Iris pigment epithelial cell (primary cell): ENCODE measurements around the gene NAT8.
"Not testable (repeated sequence)": the region's sequence is repeated elsewhere in the genome, so short reads cannot be mapped to it uniquely, and the experiment has no call there.

Source experiments
- DNase-seq: peaks from one replicate; pipeline ENCODE4 v3.0.0-alpha.2; 2011; ENCODE audit warnings: low read depth

NAT8 gene, protein sequence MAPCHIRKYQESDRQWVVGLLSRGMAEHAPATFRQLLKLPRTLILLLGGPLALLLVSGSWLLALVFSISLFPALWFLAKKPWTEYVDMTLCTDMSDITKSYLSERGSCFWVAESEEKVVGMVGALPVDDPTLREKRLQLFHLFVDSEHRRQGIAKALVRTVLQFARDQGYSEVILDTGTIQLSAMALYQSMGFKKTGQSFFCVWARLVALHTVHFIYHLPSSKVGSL

DNA sequence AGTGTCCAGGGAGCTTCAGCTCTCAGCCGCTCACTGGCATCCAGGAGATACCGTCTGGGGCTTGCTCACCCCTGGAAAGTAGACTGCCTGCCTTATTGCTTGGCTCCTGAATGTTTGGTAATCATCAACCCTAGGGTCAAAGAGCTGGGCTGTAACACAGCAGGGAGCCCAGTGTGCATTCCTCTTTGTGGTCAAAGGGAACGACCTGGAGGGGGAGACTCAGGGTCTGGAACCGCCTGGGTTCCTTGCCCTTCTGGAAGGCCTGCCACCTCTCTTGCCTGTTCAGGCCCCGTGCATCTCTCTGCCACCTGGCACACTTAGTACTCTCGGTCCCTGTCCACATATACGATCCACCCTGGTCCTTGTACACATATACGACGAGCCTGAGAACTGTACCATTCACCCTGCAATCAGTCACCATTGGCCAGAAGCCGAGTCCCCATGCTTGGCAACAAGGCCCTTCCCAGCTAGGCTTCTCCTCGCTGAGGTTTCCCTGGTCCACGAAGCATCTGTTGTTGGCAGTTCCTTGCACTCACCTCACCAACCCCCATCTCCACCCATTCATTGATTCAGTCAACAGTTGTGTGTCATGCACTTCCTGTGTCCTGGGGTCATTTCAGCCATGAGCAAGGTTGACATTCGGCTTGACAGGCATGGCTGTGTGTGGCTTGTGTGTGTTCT lies at the start of gene NAT8:
Gene NAT8 (minus strand): TSS at position 85 of the 681 bp plus-strand sequence. CDS start 794 bp downstream, outside the sequence.
- DNase-seq: no peak

DNA sequence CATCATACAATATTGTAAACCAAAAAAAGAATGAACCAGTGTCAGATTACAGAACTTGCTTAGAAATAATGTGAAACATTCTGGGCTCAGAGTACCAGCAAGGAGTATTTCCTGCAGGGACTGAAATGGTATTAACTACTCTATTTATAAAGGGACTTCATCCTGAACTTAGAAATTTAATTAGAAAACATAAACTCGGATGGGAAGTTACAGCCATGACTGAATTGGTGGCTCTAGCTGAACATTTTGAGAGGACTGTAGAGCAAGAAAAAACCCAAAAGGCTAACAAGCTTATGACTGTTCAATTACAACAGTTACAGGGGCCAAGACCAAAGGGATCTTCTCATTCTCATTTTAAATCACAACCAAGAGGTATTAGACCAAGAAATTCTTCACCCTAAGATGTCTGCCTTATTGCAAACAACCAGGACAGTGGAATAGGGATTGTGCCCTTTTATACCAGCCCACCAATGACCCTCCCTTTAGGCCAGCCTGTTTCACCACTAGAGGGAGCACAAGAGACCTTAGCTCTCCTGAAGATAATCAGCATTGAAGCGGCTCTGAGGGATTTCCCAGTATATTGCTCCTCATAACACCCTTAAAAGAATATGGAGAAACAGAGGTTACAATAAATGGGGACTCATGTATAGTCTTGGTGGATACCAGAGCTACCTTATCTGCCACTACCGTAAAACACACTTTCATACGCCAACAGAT lies 48.3 kb upstream of the NAT8 start:
- DNase-seq: peak; percentile 16

DNA sequence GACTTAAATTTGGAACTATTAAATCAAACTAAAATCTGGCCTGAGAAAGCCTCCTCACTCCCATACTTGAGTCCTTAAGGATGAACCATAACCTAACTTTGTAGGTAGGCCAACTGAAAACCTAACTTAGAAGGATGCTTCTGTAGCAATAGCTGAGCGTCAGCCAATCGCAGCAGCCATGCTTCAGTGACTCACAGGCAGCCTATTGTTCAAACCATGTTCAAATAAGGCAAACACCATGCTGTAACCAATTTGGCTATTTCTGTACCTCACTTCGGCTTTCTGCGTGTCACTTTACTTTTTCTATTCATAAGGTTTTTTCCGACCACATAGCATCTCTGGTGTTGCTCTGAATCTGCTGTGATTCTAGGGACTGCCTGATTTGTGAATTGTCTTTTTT lies 46.3 kb upstream of the NAT8 start:
- not testable (repeated sequence) for DNase-seq

DNA sequence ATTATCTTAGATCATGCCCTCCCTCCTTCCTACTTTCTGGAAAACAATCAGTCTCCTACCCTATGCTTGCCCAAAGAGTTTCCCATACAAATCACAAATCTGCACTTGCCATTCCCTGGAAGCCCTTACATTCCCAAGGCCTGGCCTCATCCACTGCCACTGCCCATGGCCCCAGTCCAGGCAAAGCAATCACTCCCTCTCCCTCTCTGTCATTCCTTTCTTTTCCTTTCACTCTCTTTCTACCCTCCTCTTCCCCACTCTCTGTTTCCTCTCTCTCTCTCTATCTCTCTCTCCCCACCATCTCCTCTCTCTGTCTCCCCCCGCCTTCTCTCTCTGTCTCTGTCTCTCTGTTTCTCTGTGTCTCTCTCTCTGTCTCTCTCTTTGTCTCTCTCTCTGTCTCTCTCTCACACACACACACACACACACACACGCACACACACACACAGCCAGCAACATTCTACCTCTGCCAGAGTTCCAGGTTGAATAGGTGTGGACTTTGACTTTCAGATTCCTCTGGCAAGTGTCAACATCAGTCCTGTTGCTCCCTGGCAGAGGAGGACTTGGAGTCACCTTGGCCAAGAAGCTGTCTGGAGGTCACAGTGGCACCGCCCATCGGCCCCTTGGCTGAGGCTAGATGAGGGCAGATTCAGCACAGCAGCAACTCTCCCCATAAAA lies 43.7 kb upstream of the NAT8 start:
- DNase-seq: no peak

DNA sequence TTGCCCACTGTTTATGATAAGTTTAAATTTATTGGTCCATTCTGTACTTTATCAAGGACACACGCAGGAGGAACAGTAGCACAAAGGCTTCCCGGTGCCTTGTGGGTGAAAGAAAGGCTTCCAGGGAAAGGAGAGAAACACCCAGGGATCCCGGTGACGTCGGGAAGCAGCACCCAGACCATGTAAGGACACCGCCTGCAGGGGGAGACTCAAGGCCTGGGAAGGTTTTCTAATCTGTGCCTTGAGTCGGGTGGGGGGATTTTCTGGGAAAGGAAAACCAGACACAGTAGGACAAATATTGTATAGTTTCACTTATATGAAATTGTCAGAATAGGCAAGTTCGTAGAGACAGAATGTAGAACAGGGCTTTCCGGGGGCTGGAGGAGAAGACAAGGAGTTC lies 42.7 kb upstream of the NAT8 start:
- DNase-seq: not testable (repeated sequence)

DNA sequence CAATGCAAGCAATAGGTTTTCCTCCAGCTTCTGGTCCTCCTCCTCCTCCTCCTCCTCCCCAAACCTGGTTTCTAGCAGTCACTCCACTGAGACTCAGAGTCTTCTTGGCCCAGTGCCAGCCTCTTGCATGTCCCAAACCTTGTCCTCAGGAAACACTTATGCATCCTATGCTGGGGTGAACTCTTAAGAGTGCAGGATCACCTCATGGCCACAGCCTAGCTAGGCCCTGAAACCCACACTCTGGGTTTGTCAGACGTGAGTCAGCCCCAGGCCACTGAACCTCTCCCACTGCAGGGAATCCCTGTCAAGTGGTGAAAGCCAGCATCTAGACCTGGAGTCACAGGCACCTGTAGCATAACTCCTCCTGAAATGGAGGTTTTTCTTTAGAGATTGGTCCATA lies 42.1 kb upstream of the NAT8 start:
- not testable (repeated sequence) for DNase-seq

DNA sequence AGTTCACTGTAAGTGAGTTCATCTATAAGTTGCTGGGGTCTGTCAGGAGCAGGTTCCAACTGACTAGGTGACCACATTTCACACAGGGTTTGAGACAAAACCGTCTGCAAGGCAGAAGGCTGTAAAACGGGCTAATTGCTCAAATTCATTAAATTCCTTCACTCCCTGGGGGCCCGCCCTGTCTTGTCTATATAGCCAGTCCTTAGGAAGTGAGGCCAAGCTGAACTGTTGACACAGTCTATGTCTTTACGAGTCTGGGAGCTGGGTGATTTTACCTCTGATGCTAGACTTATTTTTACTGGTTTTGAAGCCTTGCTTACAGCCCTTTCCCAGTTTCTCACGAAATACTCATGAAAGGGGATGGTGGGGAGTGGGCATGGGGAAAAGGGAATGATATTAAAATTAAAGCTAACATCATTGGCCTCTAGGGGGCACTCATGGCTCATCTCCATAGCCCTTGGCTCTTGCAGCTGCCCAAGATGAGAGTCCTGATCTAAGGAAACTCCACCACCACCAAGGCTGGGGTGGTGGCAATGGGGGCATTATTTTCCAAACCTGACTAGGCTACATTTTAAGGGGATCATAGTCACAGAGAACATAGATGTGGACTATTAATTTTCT lies 37.8 kb upstream of the NAT8 start:
- DNase-seq: not testable (repeated sequence)

DNA sequence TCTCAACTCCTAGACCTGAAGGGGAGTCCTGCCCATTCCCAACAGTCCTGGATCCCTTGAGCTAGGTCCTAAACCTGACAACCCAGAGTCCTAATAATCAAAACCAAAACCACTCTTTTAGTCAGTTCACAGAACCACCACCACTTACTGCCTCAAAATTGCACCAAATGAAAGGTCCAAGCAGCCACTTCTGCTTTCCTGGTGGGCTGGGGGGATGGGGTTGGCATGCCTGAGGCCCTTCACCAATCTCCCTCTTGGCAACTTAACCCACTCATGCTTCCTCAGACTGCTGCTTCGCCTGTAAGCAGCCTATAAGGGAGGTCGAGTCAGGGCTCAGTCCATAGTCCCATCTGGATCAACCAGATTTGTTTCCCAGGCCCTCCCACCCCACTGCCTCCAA lies 37.0 kb upstream of the NAT8 start:
- not testable (repeated sequence) for DNase-seq

DNA sequence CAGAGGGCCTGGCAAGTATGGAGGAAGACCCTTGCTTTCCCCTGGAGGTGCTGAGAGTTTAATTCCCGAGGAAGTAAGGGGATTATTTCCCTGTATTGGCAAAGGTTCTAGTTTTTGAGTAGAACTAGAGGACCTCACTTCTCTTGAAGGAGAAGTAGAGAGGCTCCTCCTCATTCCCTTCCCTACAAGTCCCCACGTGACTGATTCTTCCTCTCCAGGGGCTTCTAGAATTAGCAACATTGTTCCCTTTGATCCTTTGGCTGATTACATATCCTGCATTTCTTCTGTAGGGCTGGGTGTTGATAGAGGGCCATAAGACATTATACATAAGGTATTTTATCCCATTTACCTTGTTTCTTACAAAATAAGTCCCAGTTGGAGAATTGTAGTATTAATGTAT lies 35.8 kb upstream of the NAT8 start:
- not testable (repeated sequence) for DNase-seq

DNA sequence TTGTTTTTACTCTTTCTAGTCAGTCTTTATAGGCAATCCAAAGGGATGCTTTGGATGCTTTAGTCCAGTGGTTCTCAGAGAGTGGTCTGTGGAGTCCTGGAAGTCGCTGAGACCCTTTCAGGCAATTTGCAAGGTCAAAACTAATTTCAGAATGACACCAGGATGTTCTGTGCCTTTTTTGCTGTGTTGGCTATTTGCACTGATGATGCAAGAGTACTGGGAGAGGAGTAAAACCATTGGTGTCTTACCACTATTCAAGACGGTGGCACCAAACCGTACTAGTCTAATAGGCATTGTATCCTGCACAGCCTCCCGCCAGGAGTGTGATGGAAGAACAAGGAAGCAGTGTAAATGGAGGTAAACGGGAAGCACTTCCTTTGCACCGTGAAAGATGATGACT lies 34.0 kb upstream of the NAT8 start:
- DNase-seq: not testable (repeated sequence)

DNA sequence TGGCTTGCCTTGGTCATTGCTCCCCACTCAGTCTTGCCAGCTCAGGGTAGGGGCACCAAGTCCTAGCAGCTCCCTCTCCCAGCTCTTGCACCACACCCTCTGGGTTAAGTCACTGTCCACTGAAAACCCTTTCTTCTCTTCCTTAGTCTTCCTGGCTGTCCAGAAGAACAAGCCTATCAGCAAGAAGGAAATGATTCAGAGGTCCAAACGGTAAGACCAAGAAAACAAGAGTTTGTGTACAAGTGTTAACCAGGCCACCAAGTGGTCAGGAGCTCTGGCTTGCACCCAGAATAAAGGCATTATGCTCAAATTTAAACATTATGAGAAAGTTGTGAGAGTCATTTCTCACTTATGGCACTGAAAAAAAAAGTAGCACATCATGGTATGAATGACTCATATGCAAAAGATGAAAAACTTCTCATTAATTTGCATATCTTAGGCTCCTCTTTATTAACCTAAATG lies 32.5 kb upstream of the NAT8 start:
- peak; percentile 1 for DNase-seq

DNA sequence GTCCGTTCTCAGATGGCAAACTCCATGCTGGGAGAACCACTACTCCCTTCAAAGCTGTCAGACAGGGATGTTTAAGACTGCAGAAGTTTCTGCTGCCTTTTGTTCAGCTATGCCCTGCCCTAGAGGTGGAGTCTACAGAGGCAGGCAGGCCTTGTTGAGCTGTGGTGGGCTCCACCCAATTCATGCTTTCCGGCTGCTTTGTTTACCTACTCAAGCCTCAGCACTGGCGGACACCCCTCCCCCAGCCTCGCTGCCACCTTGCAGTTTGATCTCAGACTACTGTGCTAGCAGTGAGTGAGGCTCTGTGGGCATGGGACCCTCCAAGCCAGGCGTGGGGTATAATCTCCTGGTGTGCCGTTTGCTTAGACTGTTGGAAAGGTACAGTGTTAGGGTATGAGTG lies 27.8 kb upstream of the NAT8 start:
- not testable (repeated sequence) for DNase-seq

DNA sequence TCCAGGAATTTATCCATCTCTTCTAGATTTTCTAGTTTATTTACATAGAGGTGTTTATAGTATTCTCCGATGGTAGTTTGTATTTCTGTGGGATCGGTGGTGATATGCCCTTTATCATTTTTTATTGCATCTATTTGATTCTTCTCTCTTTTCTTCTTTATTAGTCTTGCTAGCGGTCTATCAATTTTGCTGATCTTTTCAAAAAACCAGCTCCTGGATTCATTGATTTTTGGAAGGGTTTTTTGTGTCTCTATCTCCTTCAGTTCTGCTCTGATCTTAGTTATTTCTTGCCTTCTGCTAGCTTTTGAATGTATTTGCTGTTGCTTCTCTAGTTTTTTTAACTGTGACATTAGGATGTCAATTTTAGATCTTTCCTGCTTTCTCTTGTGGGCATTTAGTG lies 25.0 kb upstream of the NAT8 start:
- DNase-seq: not testable (repeated sequence)

DNA sequence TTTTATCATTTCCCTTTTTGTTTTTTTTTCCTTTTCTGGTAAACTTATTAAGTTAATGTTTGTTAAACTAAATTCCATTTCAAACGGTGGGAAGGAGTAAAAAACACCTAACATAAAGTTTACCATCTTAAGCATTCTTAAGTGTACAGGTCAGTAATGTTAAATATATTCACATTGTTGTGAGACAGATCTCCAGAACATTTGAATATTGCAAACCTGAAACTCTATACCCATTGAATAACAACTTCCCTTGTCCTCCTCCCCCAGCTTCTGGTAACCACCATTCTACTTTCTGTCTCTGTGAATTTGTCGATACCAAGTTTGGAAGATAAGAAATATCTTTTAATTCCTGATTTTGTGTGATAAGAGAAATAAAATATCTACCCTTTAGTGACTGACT lies 12.0 kb upstream of the NAT8 start:
- DNase-seq: no peak

DNA sequence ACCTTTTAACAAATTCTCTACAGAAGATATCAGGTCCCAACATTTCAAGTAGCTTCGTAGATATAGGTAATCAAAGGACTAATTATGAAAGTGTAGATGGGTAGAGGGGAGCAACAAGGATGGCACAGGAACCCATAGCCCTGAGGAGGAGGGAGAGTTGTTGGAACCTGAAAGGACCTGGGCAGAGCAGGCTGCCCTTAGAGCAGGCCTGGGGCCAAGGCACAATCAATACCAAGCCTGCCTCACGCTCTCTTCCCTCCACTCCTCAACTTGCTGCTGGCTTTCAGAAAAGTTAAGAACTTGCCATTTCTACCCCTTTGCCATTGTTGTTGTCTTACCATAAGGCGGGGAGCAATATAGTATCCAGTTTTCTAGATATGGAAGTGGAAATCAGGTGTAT lies 10.1 kb upstream of the NAT8 start:
- no peak for DNase-seq

DNA sequence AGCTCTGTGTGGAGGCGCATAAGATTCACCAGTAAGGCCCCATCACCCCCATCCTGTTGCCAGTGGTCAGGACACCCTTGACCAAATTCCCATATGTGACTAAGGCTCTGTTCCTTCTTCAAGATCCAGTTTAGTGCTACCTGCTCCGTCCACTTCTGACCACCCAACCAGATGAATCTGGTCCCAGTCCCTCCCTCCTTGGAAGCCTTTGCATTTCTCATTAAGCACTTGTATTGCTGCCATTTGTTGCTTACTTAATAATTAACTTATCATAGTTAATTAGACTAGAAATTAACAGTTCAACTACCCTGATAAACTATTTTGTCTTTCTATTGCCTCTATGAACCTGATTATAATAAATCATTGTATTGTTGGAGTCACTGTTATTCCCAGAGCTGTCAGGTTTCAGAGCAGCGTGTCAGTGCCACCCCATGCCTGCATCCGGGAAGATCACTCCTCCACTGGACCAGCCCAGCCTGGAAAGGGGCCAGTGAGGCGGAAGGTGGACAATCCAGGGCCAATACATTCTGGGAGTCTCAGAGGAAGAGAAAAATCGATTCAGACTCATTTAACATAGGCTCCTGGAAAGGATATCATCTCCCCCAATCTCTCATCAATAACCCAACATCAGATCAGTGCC lies 9.5 kb upstream of the NAT8 start:
- no peak for DNase-seq

DNA sequence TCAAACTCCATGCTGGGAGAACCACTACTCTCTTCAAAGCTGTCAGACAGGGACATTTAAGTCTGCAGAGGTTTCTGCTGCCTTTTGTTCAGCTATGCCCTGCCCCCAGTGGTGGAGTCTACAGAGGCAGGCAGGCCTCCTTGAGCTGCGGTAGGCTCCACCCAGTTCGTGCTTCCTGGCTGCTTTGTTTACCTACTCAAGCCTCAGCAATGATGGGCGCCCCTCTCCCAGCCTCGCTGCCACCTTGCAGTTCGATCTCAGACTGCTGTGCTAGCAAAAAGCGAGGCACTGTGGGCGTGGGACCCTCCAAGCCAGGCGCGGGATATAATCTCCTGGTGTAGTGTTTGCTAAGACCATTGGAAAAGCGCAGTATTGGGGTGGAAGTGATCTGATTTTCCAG lies 5.5 kb upstream of the NAT8 start:
- not testable (repeated sequence) for DNase-seq

DNA sequence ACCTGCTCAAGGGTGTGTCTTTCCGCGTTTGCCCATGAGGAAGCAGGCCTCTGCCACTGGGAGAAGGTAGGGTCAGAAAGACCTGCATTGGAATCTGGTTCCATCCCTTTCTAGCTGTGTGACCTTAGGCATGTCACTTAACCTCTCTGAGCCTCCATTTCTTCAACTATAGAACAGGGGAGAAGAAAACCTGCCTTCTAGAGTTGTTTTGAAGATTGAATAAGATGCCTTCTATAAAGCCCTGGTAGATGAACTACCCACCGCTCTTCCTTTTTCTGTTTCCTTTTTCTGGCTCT lies 507 bp downstream of the NAT8 start:
- no peak for DNase-seq

DNA sequence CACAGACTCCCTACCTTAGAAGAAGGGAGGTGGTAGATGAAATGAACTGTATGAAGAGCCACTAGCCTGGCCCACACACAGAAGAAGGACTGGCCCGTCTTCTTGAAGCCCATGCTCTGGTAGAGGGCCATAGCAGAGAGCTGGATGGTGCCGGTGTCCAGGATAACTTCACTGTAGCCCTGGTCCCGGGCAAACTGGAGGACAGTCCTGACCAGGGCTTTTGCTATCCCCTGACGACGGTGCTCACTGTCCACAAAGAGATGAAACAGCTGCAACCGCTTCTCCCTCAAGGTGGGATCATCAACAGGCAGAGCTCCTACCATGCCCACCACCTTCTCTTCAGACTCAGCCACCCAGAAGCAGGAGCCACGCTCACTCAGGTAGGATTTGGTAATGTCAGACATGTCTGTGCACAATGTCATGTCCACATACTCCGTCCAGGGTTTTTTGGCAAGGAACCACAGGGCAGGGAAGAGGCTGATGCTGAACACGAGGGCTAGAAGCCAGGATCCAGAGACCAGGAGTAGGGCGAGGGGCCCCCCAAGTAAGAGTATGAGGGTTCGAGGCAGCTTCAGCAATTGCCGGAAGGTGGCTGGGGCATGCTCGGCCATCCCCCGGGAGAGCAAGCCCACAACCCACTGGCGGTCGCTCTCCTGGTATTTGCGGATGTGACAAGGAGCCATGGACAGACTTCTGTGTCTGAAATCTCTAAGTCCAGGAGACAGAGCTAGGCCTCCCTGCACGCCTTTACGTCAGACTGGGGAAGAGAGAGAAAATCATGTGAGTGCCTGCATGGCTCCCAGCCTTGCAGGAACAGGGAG lies 1.1 kb downstream of the NAT8 start:
- no peak for DNase-seq

DNA sequence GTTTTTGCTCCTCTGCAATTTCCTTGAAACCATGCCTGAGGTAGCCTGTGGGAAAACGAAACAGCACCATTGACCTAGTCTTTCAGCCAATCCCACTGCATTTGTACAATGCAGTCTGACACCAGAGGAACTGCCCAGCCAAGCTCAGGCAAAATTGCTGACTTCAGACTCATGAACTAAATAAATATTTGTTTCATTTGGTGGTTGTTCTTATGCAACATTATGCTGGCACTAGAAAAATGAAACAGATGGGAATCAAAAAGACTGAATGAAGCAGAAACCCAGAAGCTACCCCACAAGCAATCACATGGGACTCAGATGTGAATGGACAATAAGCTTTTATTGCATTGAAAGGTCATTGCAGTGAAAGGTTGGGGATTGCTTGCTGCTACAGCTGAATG lies 1.7 kb downstream of the NAT8 start:
- DNase-seq: peak; percentile 17

DNA sequence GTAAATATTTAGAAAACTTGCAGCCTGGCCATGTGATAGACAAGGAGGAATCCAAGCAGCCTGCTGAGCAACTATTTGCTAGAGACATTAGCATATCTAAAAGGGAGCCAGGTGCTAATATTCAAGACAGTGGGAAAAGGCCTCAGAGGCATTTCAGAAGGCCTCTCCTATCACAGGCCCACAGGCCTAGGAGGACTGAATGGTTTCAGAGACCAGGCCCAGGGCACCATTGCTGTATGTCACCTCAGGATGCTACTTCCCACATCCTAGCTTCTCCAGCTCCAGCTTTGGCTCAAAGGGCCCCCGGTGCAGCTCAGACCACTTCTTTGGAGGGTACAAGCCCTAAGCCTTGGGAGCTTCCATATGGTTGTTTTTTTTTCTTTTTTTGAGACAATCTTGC lies 3.8 kb downstream of the NAT8 start:
- no peak for DNase-seq
